Panc1 (cell line): ENCODE data around the gene HGD. TPM values are rescaled to one million over a fixed set of nuclear protein-coding genes. Genes with fewer than 3 reads are reported as not detected.

Experiments used
- ATAC-seq: fragments of 200-7000 bp; cut with Tn5 transposase; 2 replicates; pipeline ENCODE4 v1.9.1; 2020; ENCODE audit warnings: mild to moderate bottlenecking, moderate library complexity
- BruUV-seq: library from RNA; stranded (reverse); fragments of 400-500 nt; replicated peaks from 2 replicates; lab custom pipeline; 2021; lab: Mats Ljungman, UMichigan
- CTCF ChIA-PET: fragments of 300-600 bp; sonication (Branson Sonifier 250); formaldehyde crosslinking; loops from one replicate; lab custom pipeline; 2022; ENCODE audit warnings: antibody characterized with exemption; lab: Charles Lee
- POLR2A ChIA-PET: fragments of 300-600 bp; sonication (Branson Sonifier 250); formaldehyde crosslinking; loops from one replicate; lab custom pipeline; 2022; ENCODE audit warnings: antibody characterized with exemption; lab: Charles Lee
- DNase-seq: peaks from one replicate; pipeline ENCODE4 v3.0.0-alpha.2; 2010; ENCODE audit warnings: low read depth, low spot score
- H3K27ac ChIP-seq: 2 replicates; pipeline ENCODE4 v1.5.1; 2011; ENCODE audit warnings: mild to moderate bottlenecking, low read length, inconsistent platforms
- H3K27me3 ChIP-seq: fragments of 200-500 bp; sonication (Bioruptor generic); 2 replicates; pipeline ENCODE4 v1.6.0; 2014; ENCODE audit warnings: low read length, inconsistent platforms; ENCODE audit not compliant: control insufficient read depth, insufficient read depth
- H3K36me3 ChIP-seq: fragments of 200-500 bp; sonication (Bioruptor generic); 2 replicates; pipeline ENCODE4 v1.5.1; 2014; ENCODE audit warnings: inconsistent platforms, mild to moderate bottlenecking, low read length, moderate library complexity; ENCODE audit not compliant: control insufficient read depth, insufficient read depth
- H3K4me1 ChIP-seq: 2 replicates; pipeline ENCODE4 v1.5.1; 2011; ENCODE audit warnings: inconsistent platforms, mild to moderate bottlenecking, low read length, moderate library complexity; ENCODE audit not compliant: control insufficient read depth, insufficient read depth
- H3K4me3 ChIP-seq, 2 experiments: 2 replicates each; pipeline ENCODE4 v1.5.1; 2011 to 2012; ENCODE audit warnings: low read depth in 2 of 2, low read length in 2 of 2, mild to moderate bottlenecking in 2 of 2, inconsistent platforms in 1 of 2, moderate library complexity in 1 of 2
- H3K9me3 ChIP-seq: fragments of 200-500 bp; sonication (Bioruptor generic); 2 replicates; pipeline ENCODE4 v1.5.1; 2014; ENCODE audit warnings: low read depth, mild to moderate bottlenecking, inconsistent platforms, low read length, moderate library complexity; ENCODE audit not compliant: control insufficient read depth, insufficient read depth
- POLR2AphosphoS5 ChIP-seq: IDR thresholded peaks from 2 replicates; pipeline ENCODE4 v1.6.1; 2012; ENCODE audit warnings: mild to moderate bottlenecking, low read depth, low read length, moderate library complexity
- SIN3A ChIP-seq: IDR thresholded peaks from 2 replicates; pipeline ENCODE4 v1.6.1; 2012; ENCODE audit warnings: low read depth, mild to moderate bottlenecking, low read length, moderate library complexity, borderline replicate concordance; ENCODE audit not compliant: insufficient read depth
- TCF7L2 ChIP-seq: IDR thresholded peaks from 2 replicates; pipeline ENCODE4 v1.6.1; 2011; ENCODE audit warnings: mild to moderate bottlenecking, low read depth, low read length, inconsistent platforms
- in situ Hi-C: cut with HindIII; loops from 2 replicates; pipeline ENCODE4 v1.10.0; 2016; ENCODE audit warnings: low sequenced_read_pairs, low pct_unique_long_range_greater_than_20kb
- intact Hi-C: fragments of 100-400 bp; cut with micrococcal nuclease; formaldehyde crosslinking; loops from one replicate; pipeline ENCODE4 v1.10.0; 2022; ENCODE audit not compliant: unreplicated experiment
- total RNA-seq: library from RNA; stranded (reverse); gene quantifications from one replicate; pipeline ENCODE4 v1.2.1, GENCODE V29; 2021; ENCODE audit not compliant: unreplicated experiment
- TF ChIP-seq, protein P1 (sequence below): fragments of 450-650 bp; IDR thresholded peaks from 2 replicates; pipeline ENCODE4 v1.5.1; 2017; ENCODE audit warnings: mild to moderate bottlenecking
- TF ChIP-seq, protein P2 (sequence below), 2 experiments: IDR thresholded peaks; 2 replicates each; pipeline ENCODE4 v1.6.1; 2011 to 2012; ENCODE audit warnings: low read depth in 2 of 2, control low read depth in 1 of 2, low read length in 1 of 2, mild to moderate bottlenecking in 1 of 2, moderate library complexity in 1 of 2; ENCODE audit not compliant: insufficient read depth in 1 of 2

Gene HGD
- total RNA-seq, 1 experiment from 2014 or later, result 0.59 TPM

DNA sequence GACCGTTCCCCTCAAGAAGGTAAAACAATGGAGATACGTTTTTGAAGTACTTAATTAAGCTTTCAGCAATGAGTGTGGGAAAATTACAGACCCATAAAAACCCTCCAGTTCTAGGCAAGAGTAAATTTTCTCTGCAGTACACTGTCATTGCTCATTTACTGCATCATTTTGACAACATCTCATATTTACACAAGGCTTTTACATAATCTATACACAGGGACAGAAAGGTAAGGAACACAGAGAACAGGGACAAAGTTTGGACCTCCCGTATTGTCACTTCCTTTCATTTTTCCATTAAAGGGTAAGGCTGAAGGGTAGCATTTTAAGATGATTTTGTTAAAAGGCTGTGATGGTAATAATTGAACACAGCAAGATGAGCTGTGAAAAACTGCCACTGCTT, 7.4 kb upstream of the HGD start:
- intact Hi-C loops, result no loop called here
- ChIA-PET POLR2A (no interaction called here), CTCF (no interaction called here)
- Histone ChIP-seq H3K36me3 (no peaks in the 10 kb centered on the region), H3K9me3 (no peaks in the 10 kb centered on the region), H3K4me1 (peaks cover 5% of the 10 kb centered on the region; the same call in 1 of the 2 replicates), H3K4me3 (no peak overlapping the region), H3K27ac (no peak overlapping the region), H3K27me3 (no peaks in the 10 kb centered on the region)
- BruUV-seq, result no TSS peak
- TF ChIP-seq, protein P1, sequence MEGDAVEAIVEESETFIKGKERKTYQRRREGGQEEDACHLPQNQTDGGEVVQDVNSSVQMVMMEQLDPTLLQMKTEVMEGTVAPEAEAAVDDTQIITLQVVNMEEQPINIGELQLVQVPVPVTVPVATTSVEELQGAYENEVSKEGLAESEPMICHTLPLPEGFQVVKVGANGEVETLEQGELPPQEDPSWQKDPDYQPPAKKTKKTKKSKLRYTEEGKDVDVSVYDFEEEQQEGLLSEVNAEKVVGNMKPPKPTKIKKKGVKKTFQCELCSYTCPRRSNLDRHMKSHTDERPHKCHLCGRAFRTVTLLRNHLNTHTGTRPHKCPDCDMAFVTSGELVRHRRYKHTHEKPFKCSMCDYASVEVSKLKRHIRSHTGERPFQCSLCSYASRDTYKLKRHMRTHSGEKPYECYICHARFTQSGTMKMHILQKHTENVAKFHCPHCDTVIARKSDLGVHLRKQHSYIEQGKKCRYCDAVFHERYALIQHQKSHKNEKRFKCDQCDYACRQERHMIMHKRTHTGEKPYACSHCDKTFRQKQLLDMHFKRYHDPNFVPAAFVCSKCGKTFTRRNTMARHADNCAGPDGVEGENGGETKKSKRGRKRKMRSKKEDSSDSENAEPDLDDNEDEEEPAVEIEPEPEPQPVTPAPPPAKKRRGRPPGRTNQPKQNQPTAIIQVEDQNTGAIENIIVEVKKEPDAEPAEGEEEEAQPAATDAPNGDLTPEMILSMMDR, result no peak
- TF ChIP-seq, protein P2, sequence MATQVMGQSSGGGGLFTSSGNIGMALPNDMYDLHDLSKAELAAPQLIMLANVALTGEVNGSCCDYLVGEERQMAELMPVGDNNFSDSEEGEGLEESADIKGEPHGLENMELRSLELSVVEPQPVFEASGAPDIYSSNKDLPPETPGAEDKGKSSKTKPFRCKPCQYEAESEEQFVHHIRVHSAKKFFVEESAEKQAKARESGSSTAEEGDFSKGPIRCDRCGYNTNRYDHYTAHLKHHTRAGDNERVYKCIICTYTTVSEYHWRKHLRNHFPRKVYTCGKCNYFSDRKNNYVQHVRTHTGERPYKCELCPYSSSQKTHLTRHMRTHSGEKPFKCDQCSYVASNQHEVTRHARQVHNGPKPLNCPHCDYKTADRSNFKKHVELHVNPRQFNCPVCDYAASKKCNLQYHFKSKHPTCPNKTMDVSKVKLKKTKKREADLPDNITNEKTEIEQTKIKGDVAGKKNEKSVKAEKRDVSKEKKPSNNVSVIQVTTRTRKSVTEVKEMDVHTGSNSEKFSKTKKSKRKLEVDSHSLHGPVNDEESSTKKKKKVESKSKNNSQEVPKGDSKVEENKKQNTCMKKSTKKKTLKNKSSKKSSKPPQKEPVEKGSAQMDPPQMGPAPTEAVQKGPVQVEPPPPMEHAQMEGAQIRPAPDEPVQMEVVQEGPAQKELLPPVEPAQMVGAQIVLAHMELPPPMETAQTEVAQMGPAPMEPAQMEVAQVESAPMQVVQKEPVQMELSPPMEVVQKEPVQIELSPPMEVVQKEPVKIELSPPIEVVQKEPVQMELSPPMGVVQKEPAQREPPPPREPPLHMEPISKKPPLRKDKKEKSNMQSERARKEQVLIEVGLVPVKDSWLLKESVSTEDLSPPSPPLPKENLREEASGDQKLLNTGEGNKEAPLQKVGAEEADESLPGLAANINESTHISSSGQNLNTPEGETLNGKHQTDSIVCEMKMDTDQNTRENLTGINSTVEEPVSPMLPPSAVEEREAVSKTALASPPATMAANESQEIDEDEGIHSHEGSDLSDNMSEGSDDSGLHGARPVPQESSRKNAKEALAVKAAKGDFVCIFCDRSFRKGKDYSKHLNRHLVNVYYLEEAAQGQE (IDR thresholded peaks at IDR 0.05; ENCODE audit: insufficient read depth in 1 of 2, low read depth in 2 of 2, low read length in 1 of 2), result no peak
- TF ChIP-seq TCF7L2, result no peak
- TF ChIP-seq SIN3A, result no peak
- TF ChIP-seq POLR2AphosphoS5, result no peak
- in situ Hi-C loops, result no loop called here
- DNase-seq (no peak), ATAC-seq (no peak)

DNA sequence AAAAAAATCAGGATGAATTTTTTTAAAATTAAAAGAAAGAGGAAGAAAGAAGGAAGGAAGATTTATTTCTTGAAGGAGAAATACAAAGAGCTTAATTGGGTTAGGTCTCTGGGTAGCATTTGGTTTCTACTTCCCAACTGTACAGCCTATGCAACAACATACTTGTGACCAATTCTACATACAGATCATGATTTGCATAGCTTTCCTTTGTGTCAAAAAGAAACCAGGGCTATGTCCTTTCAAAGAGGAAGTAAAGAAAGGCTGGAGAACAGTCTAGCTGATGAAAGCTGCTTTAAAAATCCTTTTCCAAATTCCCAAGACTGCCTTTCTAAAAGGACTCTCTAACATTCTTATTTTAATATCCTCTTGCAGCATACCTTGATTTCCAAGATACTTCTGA, 6.1 kb upstream of the HGD start:
- Histone ChIP-seq H3K9me3 (no peaks in the 10 kb centered on the region), H3K36me3 (no peaks in the 10 kb centered on the region), H3K4me3 (no peak overlapping the region), H3K27me3 (no peaks in the 10 kb centered on the region), H3K27ac (no peak overlapping the region), H3K4me1 (no peaks in the 10 kb centered on the region; the same call in 1 of the 2 replicates)
- DNase-seq (no peak), ATAC-seq (no peak)
- BruUV-seq, result no TSS peak
- ChIA-PET POLR2A (no interaction called here), CTCF (interaction anchor here (0.6 kb wide), 1 partner anchor 465 kb away, joined by 5 read pairs; no protein-coding TSS in a partner anchor)
- no peak for TF ChIP-seq SIN3A
- TF ChIP-seq, protein P2 (IDR thresholded peaks at IDR 0.05; ENCODE audit: insufficient read depth in 1 of 2, low read depth in 2 of 2, low read length in 1 of 2), result no peak
- TF ChIP-seq TCF7L2, result no peak
- TF ChIP-seq POLR2AphosphoS5, result no peak
- TF ChIP-seq, protein P1, result no peak
- intact Hi-C loops (no loop called here), in situ Hi-C loops (no loop called here)
